ENCODE measurements around the gene GHDC.
"Not testable (repeated sequence)": the region's sequence is repeated elsewhere in the genome, so short reads cannot be mapped to it uniquely, and the experiment has no call there.

The GHDC gene

GRCh38 chr17:42230225-42230624, 35.9 kb upstream of the GHDC start:
- no peak for TF ChIP-seq POLR2AphosphoS5 (IDR thresholded peaks at IDR 0.05; ENCODE audit: low read depth, low read length)
- TF ChIP-seq PAX5 (IDR thresholded peaks at IDR 0.05; ENCODE audit: insufficient read depth, low read length, severe bottlenecking) = no peak
- no peak for TF ChIP-seq SPI1 (IDR thresholded peaks at IDR 0.05; ENCODE audit: low read depth, low read length)
- no peak for TF ChIP-seq TAF1 (IDR thresholded peaks at IDR 0.05; ENCODE audit: low read depth, low read length)
- TF ChIP-seq POLR2A (IDR thresholded peaks at IDR 0.05; ENCODE audit: low read depth, low read length) = no peak
- TF ChIP-seq POU2F2 (IDR thresholded peaks at IDR 0.05; ENCODE audit: low read depth, low read length) = no peak
- FAIRE-seq = peak; percentile 58
- DNase-seq (ENCODE audit: insufficient read length, low spot score) = peak; percentile 22

GRCh38 chr17:42227849-42228700, 33.8 kb upstream of the GHDC start:
- no peak for FAIRE-seq

GRCh38 chr17:42225646-42226045, 31.4 kb upstream of the GHDC start:
- TF ChIP-seq TAF1 (IDR thresholded peaks at IDR 0.05; ENCODE audit: low read depth, low read length) = no peak
- no peak for TF ChIP-seq PAX5 (IDR thresholded peaks at IDR 0.05; ENCODE audit: insufficient read depth, low read length, severe bottlenecking)
- TF ChIP-seq POLR2A (IDR thresholded peaks at IDR 0.05; ENCODE audit: low read depth, low read length) = no peak
- no peak for TF ChIP-seq POU2F2 (IDR thresholded peaks at IDR 0.05; ENCODE audit: low read depth, low read length)
- no peak for TF ChIP-seq POLR2AphosphoS5 (IDR thresholded peaks at IDR 0.05; ENCODE audit: low read depth, low read length)
- TF ChIP-seq SPI1 (IDR thresholded peaks at IDR 0.05; ENCODE audit: low read depth, low read length) = no peak
- DNase-seq (ENCODE audit: insufficient read length, low spot score) (no peak), FAIRE-seq (no peak)

More at GRCh38 chr17:42227849-42228700, 33.8 kb upstream of the GHDC start:
- TF ChIP-seq PAX5 (IDR thresholded peaks at IDR 0.05; ENCODE audit: insufficient read depth, low read length, severe bottlenecking) (no peak), POLR2A (IDR thresholded peaks at IDR 0.05; ENCODE audit: low read depth, low read length) (no peak), POLR2AphosphoS5 (IDR thresholded peaks at IDR 0.05; ENCODE audit: low read depth, low read length) (no peak), POU2F2 (IDR thresholded peaks at IDR 0.05; ENCODE audit: low read depth, low read length) (no peak), SPI1 (IDR thresholded peaks at IDR 0.05; ENCODE audit: low read depth, low read length) (no peak), TAF1 (IDR thresholded peaks at IDR 0.05; ENCODE audit: low read depth, low read length) (no peak)
- DNase-seq (ENCODE audit: insufficient read length, low spot score) = no peak

- FAIRE-seq (no peak), DNase-seq (ENCODE audit: insufficient read length, low spot score) (no peak)
- TF ChIP-seq POU2F2 (IDR thresholded peaks at IDR 0.05; ENCODE audit: low read depth, low read length) (no peak), TAF1 (IDR thresholded peaks at IDR 0.05; ENCODE audit: low read depth, low read length) (no peak), PAX5 (IDR thresholded peaks at IDR 0.05; ENCODE audit: insufficient read depth, low read length, severe bottlenecking) (no peak), POLR2AphosphoS5 (IDR thresholded peaks at IDR 0.05; ENCODE audit: low read depth, low read length) (no peak), SPI1 (IDR thresholded peaks at IDR 0.05; ENCODE audit: low read depth, low read length) (no peak), POLR2A (IDR thresholded peaks at IDR 0.05; ENCODE audit: low read depth, low read length) (no peak)
These were observed 30.4 kb upstream of the GHDC start for GRCh38 chr17:42224651-42225050.

GRCh38 chr17:42221886-42222745, 27.8 kb upstream of the GHDC start:
- peak; percentile 87 for FAIRE-seq
- DNase-seq (ENCODE audit: insufficient read length, low spot score) = peak; percentile 62
- TF ChIP-seq SPI1 (IDR thresholded peaks at IDR 0.05; ENCODE audit: low read depth, low read length) = no peak
- no peak for TF ChIP-seq POLR2AphosphoS5 (IDR thresholded peaks at IDR 0.05; ENCODE audit: low read depth, low read length)
- TF ChIP-seq POU2F2 (IDR thresholded peaks at IDR 0.05; ENCODE audit: low read depth, low read length) = no peak
- TF ChIP-seq TAF1 (IDR thresholded peaks at IDR 0.05; ENCODE audit: low read depth, low read length) = no peak
- TF ChIP-seq POLR2A (IDR thresholded peaks at IDR 0.05; ENCODE audit: low read depth, low read length) = no peak
- no peak for TF ChIP-seq PAX5 (IDR thresholded peaks at IDR 0.05; ENCODE audit: insufficient read depth, low read length, severe bottlenecking)

- not testable (repeated sequence) for FAIRE-seq; DNase-seq (ENCODE audit: insufficient read length, low spot score)
These were observed 25.0 kb upstream of the GHDC start for GRCh38 chr17:42219280-42219679.

GRCh38 chr17:42214156-42214555, 19.9 kb upstream of the GHDC start:
- TF ChIP-seq SPI1 (IDR thresholded peaks at IDR 0.05; ENCODE audit: low read depth, low read length) (no peak), POU2F2 (IDR thresholded peaks at IDR 0.05; ENCODE audit: low read depth, low read length) (no peak), PAX5 (IDR thresholded peaks at IDR 0.05; ENCODE audit: insufficient read depth, low read length, severe bottlenecking) (no peak), POLR2AphosphoS5 (IDR thresholded peaks at IDR 0.05; ENCODE audit: low read depth, low read length) (no peak)
- DNase-seq (ENCODE audit: insufficient read length, low spot score) (no peak), FAIRE-seq (no peak)

- FAIRE-seq = no peak
- TF ChIP-seq PAX5 (IDR thresholded peaks at IDR 0.05; ENCODE audit: insufficient read depth, low read length, severe bottlenecking) (no peak), POU2F2 (IDR thresholded peaks at IDR 0.05; ENCODE audit: low read depth, low read length) (no peak), POLR2A (IDR thresholded peaks at IDR 0.05; ENCODE audit: low read depth, low read length) (no peak), TAF1 (IDR thresholded peaks at IDR 0.05; ENCODE audit: low read depth, low read length) (no peak), SPI1 (IDR thresholded peaks at IDR 0.05; ENCODE audit: low read depth, low read length) (no peak), POLR2AphosphoS5 (IDR thresholded peaks at IDR 0.05; ENCODE audit: low read depth, low read length) (no peak)
- no peak for DNase-seq (ENCODE audit: insufficient read length, low spot score)
These were observed 18.1 kb upstream of the GHDC start for GRCh38 chr17:42212382-42212781.

GRCh38 chr17:42211921-42212341, 17.6 kb upstream of the GHDC start:
- not testable (repeated sequence) for FAIRE-seq; DNase-seq (ENCODE audit: insufficient read length, low spot score)
